ENCODE measurements around the gene SLC38A10.

Gene SLC38A10

GRCh38 chr17:81212365-81212764 lies 82.7 kb downstream of the SLC38A10 start:
- Histone ChIP-seq H3K9me3 (ENCODE audit: control insufficient read depth, low read length) (no peaks in the 10 kb centered on the region), H3K27ac (ENCODE audit: low read length, poor library complexity, severe bottlenecking) (no peak overlapping the region), H2BK120ac (ENCODE audit: low read depth, low read length) (no peak overlapping the region), H3K36me3 (ENCODE audit: control insufficient read depth in 1 of 2, insufficient read depth in 2 of 2, low read depth in 1 of 2, low read length in 2 of 2) (peaks cover 0 to 33% of the 10 kb centered on the region in 2 experiments), H2BK12ac (ENCODE audit: low read length in 2 of 2) (no peak overlapping the region), H4K8ac (ENCODE audit: low read length) (no peak overlapping the region), H3K23ac (ENCODE audit: low read length in 2 of 2) (peak overlapping the region in 1 of 2 experiments; percentile 61), H3K4ac (ENCODE audit: low read depth in 1 of 2, low read length in 2 of 2) (no peak overlapping the region), H3K14ac (ENCODE audit: low read length in 2 of 2) (no peak overlapping the region), H4K91ac (ENCODE audit: low read length) (no peak overlapping the region), H3K4me1 (ENCODE audit: control insufficient read depth, insufficient read depth, low read depth, low read length) (peaks cover 10% of the 10 kb centered on the region), H3K79me1 (replicated peaks; ENCODE audit: low read length, poor library complexity, severe bottlenecking) (peaks cover 24% of the 10 kb centered on the region), H2AK5ac (ENCODE audit: low read length, severe bottlenecking) (no peak overlapping the region), H2BK5ac (ENCODE audit: low read depth, low read length, poor library complexity, severe bottlenecking) (no peak overlapping the region), H2AFZ (ENCODE audit: low read depth, low read length) (no peak overlapping the region), H3K18ac (ENCODE audit: low read depth in 1 of 2, low read length in 2 of 2) (no peak overlapping the region), H3K4me3 (ENCODE audit: insufficient read depth in 1 of 2, low read depth in 1 of 2, low read length in 2 of 2) (no peak overlapping the region), H3K4me2 (ENCODE audit: low read length, poor library complexity, severe bottlenecking) (no peak overlapping the region), H3K27me3 (ENCODE audit: control insufficient read depth in 1 of 2, insufficient read depth in 1 of 2, low read length in 2 of 2) (no peaks in the 10 kb centered on the region), H2BK15ac (ENCODE audit: low read depth, poor library complexity, severe bottlenecking) (no peak overlapping the region), H3K9ac (ENCODE audit: low read length) (no peak overlapping the region)
- WGBS = 98% methylated on average over 4 of the region's 9 CpGs
- DNase-seq = no peak

DNA sequence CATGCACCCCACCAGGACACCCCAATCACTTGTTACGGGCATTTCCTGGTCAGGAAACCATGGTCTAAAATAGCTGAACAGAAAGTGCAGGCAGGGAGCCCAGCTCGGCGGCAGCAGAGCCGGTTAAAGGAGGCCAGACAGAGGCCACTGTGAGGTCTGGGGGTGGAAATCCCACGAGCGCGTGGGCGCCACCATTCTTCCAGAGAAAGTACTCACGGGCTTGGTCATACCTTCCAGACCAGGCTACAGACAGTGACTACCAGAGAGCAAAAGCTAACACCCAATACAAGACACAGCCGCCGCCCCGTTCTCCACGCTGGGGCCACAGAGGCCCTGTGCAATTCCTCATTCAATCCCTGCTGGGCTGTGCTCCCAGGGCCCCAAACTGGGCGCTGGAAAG lies 84.2 kb downstream of the SLC38A10 start:
- no peak overlapping the region for H3K18ac ChIP-seq (ENCODE audit: low read depth in 1 of 2, low read length in 2 of 2)
- no peak overlapping the region for H2BK12ac ChIP-seq (ENCODE audit: low read length in 2 of 2)
- H2BK120ac ChIP-seq (ENCODE audit: low read depth, low read length) = no peak overlapping the region
- no peak for DNase-seq
- no peak overlapping the region for H3K23ac ChIP-seq (ENCODE audit: low read length in 2 of 2)
- H4K8ac ChIP-seq (ENCODE audit: low read length) = peak overlapping the region; percentile 12
- H2BK5ac ChIP-seq (ENCODE audit: low read depth, low read length, poor library complexity, severe bottlenecking) = no peak overlapping the region
- no peaks in the 10 kb centered on the region for H3K27me3 ChIP-seq (ENCODE audit: control insufficient read depth in 1 of 2, insufficient read depth in 1 of 2, low read length in 2 of 2)
- H3K27ac ChIP-seq (ENCODE audit: low read length, poor library complexity, severe bottlenecking) = no peak overlapping the region
- H3K79me1 ChIP-seq (replicated peaks; ENCODE audit: low read length, poor library complexity, severe bottlenecking) = peaks cover 18% of the 10 kb centered on the region
- no peak overlapping the region for H2AFZ ChIP-seq (ENCODE audit: low read depth, low read length)
- H3K4me2 ChIP-seq (ENCODE audit: low read length, poor library complexity, severe bottlenecking) = no peak overlapping the region
- WGBS = 85% methylated on average over 14 of the region's 14 CpGs
- H3K4me3 ChIP-seq (ENCODE audit: insufficient read depth in 1 of 2, low read depth in 1 of 2, low read length in 2 of 2) = no peak overlapping the region
- H3K9ac ChIP-seq (ENCODE audit: low read length) = peak overlapping the region; percentile 15
- no peak overlapping the region for H2AK5ac ChIP-seq (ENCODE audit: low read length, severe bottlenecking)
- peaks cover 0 to 35% of the 10 kb centered on the region in 2 experiments for H3K36me3 ChIP-seq (ENCODE audit: control insufficient read depth in 1 of 2, insufficient read depth in 2 of 2, low read depth in 1 of 2, low read length in 2 of 2)
- no peak overlapping the region for H2BK15ac ChIP-seq (ENCODE audit: low read depth, poor library complexity, severe bottlenecking)
- peak overlapping the region in 1 of 2 experiments; percentile 17 for H3K4ac ChIP-seq (ENCODE audit: low read depth in 1 of 2, low read length in 2 of 2)
- H3K9me3 ChIP-seq (ENCODE audit: control insufficient read depth, low read length) = no peaks in the 10 kb centered on the region
- peaks cover 10% of the 10 kb centered on the region for H3K4me1 ChIP-seq (ENCODE audit: control insufficient read depth, insufficient read depth, low read depth, low read length)
- no peak overlapping the region for H4K91ac ChIP-seq (ENCODE audit: low read length)
- no peak overlapping the region for H3K14ac ChIP-seq (ENCODE audit: low read length in 2 of 2)

DNA sequence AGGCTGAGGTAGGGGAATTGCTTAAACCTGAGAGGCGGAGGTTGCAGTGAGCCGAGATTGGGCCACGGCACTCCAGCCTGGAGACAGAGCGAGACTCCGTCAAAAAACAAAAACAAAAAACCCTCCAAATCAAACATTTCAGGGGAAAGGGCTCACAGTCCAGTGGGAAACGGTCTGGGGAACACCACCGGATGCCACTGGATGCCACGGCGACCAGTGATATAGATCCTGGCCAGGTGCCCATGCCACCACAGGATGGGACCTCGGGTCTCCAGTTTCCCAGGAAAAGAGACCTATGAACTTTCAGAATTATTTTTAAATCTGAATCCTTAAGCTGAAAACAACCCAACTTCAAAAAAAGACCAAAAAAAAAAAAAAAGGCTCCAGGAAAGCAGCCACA lies 84.6 kb downstream of the SLC38A10 start:
- Histone ChIP-seq H3K4ac (ENCODE audit: low read depth in 1 of 2, low read length in 2 of 2) (no peak overlapping the region), H3K27me3 (ENCODE audit: control insufficient read depth in 1 of 2, insufficient read depth in 1 of 2, low read length in 2 of 2) (no peaks in the 10 kb centered on the region), H2AK5ac (ENCODE audit: low read length, severe bottlenecking) (no peak overlapping the region), H2BK120ac (ENCODE audit: low read depth, low read length) (no peak overlapping the region), H2BK12ac (ENCODE audit: low read length in 2 of 2) (no peak overlapping the region), H3K23ac (ENCODE audit: low read length in 2 of 2) (no peak overlapping the region), H4K8ac (ENCODE audit: low read length) (no peak overlapping the region), H3K9me3 (ENCODE audit: control insufficient read depth, low read length) (no peaks in the 10 kb centered on the region), H3K14ac (ENCODE audit: low read length in 2 of 2) (no peak overlapping the region), H3K4me1 (ENCODE audit: control insufficient read depth, insufficient read depth, low read depth, low read length) (peaks cover 10% of the 10 kb centered on the region), H2BK15ac (ENCODE audit: low read depth, poor library complexity, severe bottlenecking) (no peak overlapping the region), H2AFZ (ENCODE audit: low read depth, low read length) (no peak overlapping the region), H3K9ac (ENCODE audit: low read length) (peak overlapping the region; percentile 15), H2BK5ac (ENCODE audit: low read depth, low read length, poor library complexity, severe bottlenecking) (no peak overlapping the region), H3K79me1 (replicated peaks; ENCODE audit: low read length, poor library complexity, severe bottlenecking) (peaks cover 18% of the 10 kb centered on the region), H3K4me3 (ENCODE audit: insufficient read depth in 1 of 2, low read depth in 1 of 2, low read length in 2 of 2) (no peak overlapping the region), H3K27ac (ENCODE audit: low read length, poor library complexity, severe bottlenecking) (no peak overlapping the region), H3K36me3 (ENCODE audit: control insufficient read depth in 1 of 2, insufficient read depth in 2 of 2, low read depth in 1 of 2, low read length in 2 of 2) (peaks cover 0 to 35% of the 10 kb centered on the region in 2 experiments), H4K91ac (ENCODE audit: low read length) (no peak overlapping the region), H3K18ac (ENCODE audit: low read depth in 1 of 2, low read length in 2 of 2) (no peak overlapping the region), H3K4me2 (ENCODE audit: low read length, poor library complexity, severe bottlenecking) (no peak overlapping the region)
- 95% methylated on average over 7 of the region's 10 CpGs for WGBS
- no peak for DNase-seq

DNA sequence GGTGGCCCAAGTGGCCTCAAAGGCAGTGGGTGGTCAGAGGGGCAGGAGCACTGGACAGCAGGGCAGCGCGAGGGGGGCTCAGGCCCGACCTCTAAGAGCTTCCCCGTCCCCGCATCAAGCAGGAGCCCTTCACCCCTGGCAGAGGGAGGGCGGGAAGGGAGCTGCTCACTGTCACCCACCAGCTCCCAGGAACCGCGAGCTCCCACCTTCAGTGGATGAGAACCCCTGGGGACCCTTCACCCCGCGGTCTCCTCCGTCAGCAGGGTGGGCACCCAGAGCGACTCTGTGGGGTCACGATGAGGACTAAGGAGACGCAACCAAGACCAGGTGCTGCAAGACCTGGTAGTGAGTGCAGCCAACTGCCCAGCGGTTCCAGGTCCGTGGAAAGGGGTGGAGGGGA lies 86.0 kb downstream of the SLC38A10 start:
- Histone ChIP-seq H2BK12ac (ENCODE audit: low read length in 2 of 2) (no peak overlapping the region), H3K4ac (ENCODE audit: low read depth in 1 of 2, low read length in 2 of 2) (no peak overlapping the region), H2AFZ (ENCODE audit: low read depth, low read length) (no peak overlapping the region)

More for the DNA sequence above, 86.0 kb downstream of the SLC38A10 start:
- Histone ChIP-seq H4K91ac (ENCODE audit: low read length) (no peak overlapping the region), H3K18ac (ENCODE audit: low read depth in 1 of 2, low read length in 2 of 2) (no peak overlapping the region), H3K4me2 (ENCODE audit: low read length, poor library complexity, severe bottlenecking) (no peak overlapping the region), H3K23ac (ENCODE audit: low read length in 2 of 2) (no peak overlapping the region), H3K27ac (ENCODE audit: low read length, poor library complexity, severe bottlenecking) (no peak overlapping the region), H3K4me3 (ENCODE audit: insufficient read depth in 1 of 2, low read depth in 1 of 2, low read length in 2 of 2) (no peak overlapping the region), H2BK15ac (ENCODE audit: low read depth, poor library complexity, severe bottlenecking) (no peak overlapping the region), H3K9me3 (ENCODE audit: control insufficient read depth, low read length) (no peaks in the 10 kb centered on the region), H3K36me3 (ENCODE audit: control insufficient read depth in 1 of 2, insufficient read depth in 2 of 2, low read depth in 1 of 2, low read length in 2 of 2) (peaks cover 0 to 39% of the 10 kb centered on the region in 2 experiments), H2BK5ac (ENCODE audit: low read depth, low read length, poor library complexity, severe bottlenecking) (no peak overlapping the region), H3K79me1 (replicated peaks; ENCODE audit: low read length, poor library complexity, severe bottlenecking) (peaks cover 18% of the 10 kb centered on the region), H3K4me1 (ENCODE audit: control insufficient read depth, insufficient read depth, low read depth, low read length) (peaks cover 10% of the 10 kb centered on the region), H2BK120ac (ENCODE audit: low read depth, low read length) (no peak overlapping the region), H3K27me3 (ENCODE audit: control insufficient read depth in 1 of 2, insufficient read depth in 1 of 2, low read length in 2 of 2) (no peaks in the 10 kb centered on the region), H3K9ac (ENCODE audit: low read length) (no peak overlapping the region), H3K14ac (ENCODE audit: low read length in 2 of 2) (no peak overlapping the region), H4K8ac (ENCODE audit: low read length) (no peak overlapping the region), H2AK5ac (ENCODE audit: low read length, severe bottlenecking) (no peak overlapping the region)
- WGBS = 98% methylated on average over 16 of the region's 16 CpGs
- DNase-seq = no peak
